ENCODE measurements around the gene GLIS2. TPM values are rescaled to one million over a fixed set of nuclear protein-coding genes. Genes with fewer than 3 reads are reported as not detected.
"Not testable (repeated sequence)": the region's sequence is repeated elsewhere in the genome, so short reads cannot be mapped to it uniquely, and the experiment has no call there.

The GLIS2 gene
- total RNA-seq, 1 donor from 2014 or later: 62.8 TPM

- Mint-ChIP-seq H3K9me3 (ENCODE audit: low read depth) (no peaks in the 10 kb centered on the region), H3K4me1 (ENCODE audit: low read depth) (peaks cover 22% of the 10 kb centered on the region), H3K4me3 (ENCODE audit: unreplicated experiment) (no peak overlapping the region), H3K36me3 (ENCODE audit: low read depth) (peaks cover 10% of the 10 kb centered on the region), H3K27ac (ENCODE audit: unreplicated experiment) (no peak overlapping the region), H3K27me3 (ENCODE audit: low read depth) (no peaks in the 10 kb centered on the region)
- TF ChIP-seq CTCF (IDR thresholded peaks at IDR 0.05): no peak
- no peak for DNase-seq (ENCODE audit: low spot score)
Observed at GRCh38 chr16:4332623-4333307, 16.9 kb downstream of the GLIS2 start.

- Mint-ChIP-seq H3K9me3 (ENCODE audit: low read depth) (no peaks in the 10 kb centered on the region), H3K36me3 (ENCODE audit: low read depth) (peaks cover 10% of the 10 kb centered on the region), H3K4me1 (ENCODE audit: low read depth) (peaks cover 19% of the 10 kb centered on the region), H3K4me3 (ENCODE audit: unreplicated experiment) (no peak overlapping the region), H3K27me3 (ENCODE audit: low read depth) (no peaks in the 10 kb centered on the region), H3K27ac (ENCODE audit: unreplicated experiment) (no peak overlapping the region)
- TF ChIP-seq CTCF (IDR thresholded peaks at IDR 0.05): no peak
- no peak for DNase-seq (ENCODE audit: low spot score)
Observed at GRCh38 chr16:4333308-4333638, 17.4 kb downstream of the GLIS2 start.

- DNase-seq (ENCODE audit: low spot score); H3K27ac Mint-ChIP-seq (ENCODE audit: unreplicated experiment); H3K36me3 Mint-ChIP-seq (ENCODE audit: low read depth); H3K27me3 Mint-ChIP-seq (ENCODE audit: low read depth); H3K4me3 Mint-ChIP-seq (ENCODE audit: unreplicated experiment); H3K9me3 Mint-ChIP-seq (ENCODE audit: low read depth): not testable (repeated sequence)
- peaks cover 14% of the 10 kb centered on the region for H3K4me1 Mint-ChIP-seq (ENCODE audit: low read depth)
Observed at GRCh38 chr16:4333714-4334113, 17.8 kb downstream of the GLIS2 start.

GRCh38 chr16:4334724-4335495 lies 19.0 kb downstream of the GLIS2 start:
- no peak overlapping the region for H3K27ac Mint-ChIP-seq (ENCODE audit: unreplicated experiment)
- H3K36me3 Mint-ChIP-seq (ENCODE audit: low read depth): peaks cover 10% of the 10 kb centered on the region
- DNase-seq (ENCODE audit: low spot score): no peak
- no peak overlapping the region for H3K4me3 Mint-ChIP-seq (ENCODE audit: unreplicated experiment)
- H3K27me3 Mint-ChIP-seq (ENCODE audit: low read depth): no peaks in the 10 kb centered on the region
- no peaks in the 10 kb centered on the region for H3K9me3 Mint-ChIP-seq (ENCODE audit: low read depth)
- no peak for TF ChIP-seq CTCF (IDR thresholded peaks at IDR 0.05)
- H3K4me1 Mint-ChIP-seq (ENCODE audit: low read depth): peaks cover 10% of the 10 kb centered on the region

- Mint-ChIP-seq H3K27me3 (ENCODE audit: low read depth) (no peaks in the 10 kb centered on the region), H3K36me3 (ENCODE audit: low read depth) (peaks cover 10% of the 10 kb centered on the region), H3K4me1 (ENCODE audit: low read depth) (peaks cover 11% of the 10 kb centered on the region), H3K4me3 (ENCODE audit: unreplicated experiment) (no peak overlapping the region), H3K9me3 (ENCODE audit: low read depth) (no peaks in the 10 kb centered on the region), H3K27ac (ENCODE audit: unreplicated experiment) (no peak overlapping the region)
- no peak for TF ChIP-seq CTCF (IDR thresholded peaks at IDR 0.05)
- no peak for DNase-seq (ENCODE audit: low spot score)
Observed at GRCh38 chr16:4336701-4337539, 21.1 kb downstream of the GLIS2 start.
